OCI-LY1 (cell line): Measurements from ENCODE around the gene ZNF316.

Experiments
- EZH2 ChIP-seq: fragments of 200-600 bp; sonication (generic), shearing (Covaris generic); IDR thresholded peaks from 2 replicates; pipeline ENCODE4 v1.8.0; 2017; ENCODE audit warnings: borderline replicate concordance, mixed run types, mild to moderate bottlenecking, antibody characterized with exemption, low read length, moderate library complexity, mixed read lengths
- TF ChIP-seq, protein P1 (sequence below): fragments of 200-600 bp; sonication (generic), shearing (Covaris generic); IDR thresholded peaks from 2 replicates; pipeline ENCODE4 v1.5.1; 2017; ENCODE audit warnings: mild to moderate bottlenecking, antibody characterized with exemption, low read length, moderate library complexity, mixed read lengths

DNA sequence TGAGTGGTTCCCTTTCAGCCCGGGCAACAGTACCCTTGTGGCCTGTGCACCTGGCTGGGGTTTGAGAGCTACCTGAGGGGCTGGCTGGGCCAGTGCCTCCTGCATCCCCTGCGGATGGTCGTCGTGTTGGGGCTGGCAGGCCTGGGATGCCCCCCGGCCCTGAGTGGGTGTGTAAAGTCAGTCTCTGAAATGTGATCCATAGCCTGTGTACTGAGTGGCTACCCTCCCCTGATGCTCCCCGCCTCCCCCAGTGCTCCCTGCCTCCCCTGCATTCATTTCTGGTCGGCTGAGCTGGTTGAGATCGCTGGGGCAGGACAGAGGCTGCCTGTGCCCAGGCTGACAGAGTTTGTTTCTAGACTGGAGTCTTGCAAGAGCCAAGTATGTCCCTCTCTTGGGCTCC is 9.3 kb downstream of the ZNF316 start:
- TF ChIP-seq, protein P1, sequence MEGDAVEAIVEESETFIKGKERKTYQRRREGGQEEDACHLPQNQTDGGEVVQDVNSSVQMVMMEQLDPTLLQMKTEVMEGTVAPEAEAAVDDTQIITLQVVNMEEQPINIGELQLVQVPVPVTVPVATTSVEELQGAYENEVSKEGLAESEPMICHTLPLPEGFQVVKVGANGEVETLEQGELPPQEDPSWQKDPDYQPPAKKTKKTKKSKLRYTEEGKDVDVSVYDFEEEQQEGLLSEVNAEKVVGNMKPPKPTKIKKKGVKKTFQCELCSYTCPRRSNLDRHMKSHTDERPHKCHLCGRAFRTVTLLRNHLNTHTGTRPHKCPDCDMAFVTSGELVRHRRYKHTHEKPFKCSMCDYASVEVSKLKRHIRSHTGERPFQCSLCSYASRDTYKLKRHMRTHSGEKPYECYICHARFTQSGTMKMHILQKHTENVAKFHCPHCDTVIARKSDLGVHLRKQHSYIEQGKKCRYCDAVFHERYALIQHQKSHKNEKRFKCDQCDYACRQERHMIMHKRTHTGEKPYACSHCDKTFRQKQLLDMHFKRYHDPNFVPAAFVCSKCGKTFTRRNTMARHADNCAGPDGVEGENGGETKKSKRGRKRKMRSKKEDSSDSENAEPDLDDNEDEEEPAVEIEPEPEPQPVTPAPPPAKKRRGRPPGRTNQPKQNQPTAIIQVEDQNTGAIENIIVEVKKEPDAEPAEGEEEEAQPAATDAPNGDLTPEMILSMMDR = no peak
- TF ChIP-seq EZH2 = no peak
